Measurements from ENCODE around the gene MOV10L1.
A peak's percentile ranks its signal among the peaks of the same experiment; 100 is the strongest.

Gene MOV10L1

GRCh38 chr22:50089682-50090411 is at the start of gene MOV10L1:
Gene MOV10L1 (plus strand): TSS chr22:50090006. CDS start chr22:50090089, 83 bp downstream.
- DNase-seq (ENCODE audit: low read depth in 2 of 2): peak in 1 of 2 donors; percentile 22

GRCh38 chr22:50040717-50041116 is 49.1 kb upstream of the MOV10L1 start:
- DNase-seq (ENCODE audit: low read depth in 2 of 2): no peak

- DNase-seq (ENCODE audit: low read depth in 2 of 2): no peak
Measured at GRCh38 chr22:50041361-50042065, 48.3 kb upstream of the MOV10L1 start.

GRCh38 chr22:50044485-50045118 is 45.2 kb upstream of the MOV10L1 start:
- no peak for DNase-seq (ENCODE audit: low read depth in 2 of 2)

GRCh38 chr22:50045211-50046018 is 44.4 kb upstream of the MOV10L1 start:
- no peak for DNase-seq (ENCODE audit: low read depth in 2 of 2)

- DNase-seq (ENCODE audit: low read depth in 2 of 2): no peak
Measured at GRCh38 chr22:50046019-50046415, 43.8 kb upstream of the MOV10L1 start.

- no peak for DNase-seq (ENCODE audit: low read depth in 2 of 2)
Measured at GRCh38 chr22:50046481-50047245, 43.1 kb upstream of the MOV10L1 start.

GRCh38 chr22:50047346-50047745 is 42.5 kb upstream of the MOV10L1 start:
- no peak for DNase-seq (ENCODE audit: low read depth in 2 of 2)

GRCh38 chr22:50048061-50048765 is 41.6 kb upstream of the MOV10L1 start:
- no peak for DNase-seq (ENCODE audit: low read depth in 2 of 2)

- DNase-seq (ENCODE audit: low read depth in 2 of 2): no peak
Measured at GRCh38 chr22:50048836-50049235, 41.0 kb upstream of the MOV10L1 start.

- no peak for DNase-seq (ENCODE audit: low read depth in 2 of 2)
Measured at GRCh38 chr22:50049299-50050195, 40.3 kb upstream of the MOV10L1 start.

GRCh38 chr22:50051930-50052329 is 37.9 kb upstream of the MOV10L1 start:
- no peak for DNase-seq (ENCODE audit: low read depth in 2 of 2)

GRCh38 chr22:50053861-50054260 is 35.9 kb upstream of the MOV10L1 start:
- no peak for DNase-seq (ENCODE audit: low read depth in 2 of 2)

- DNase-seq (ENCODE audit: low read depth in 2 of 2): no peak
Measured at GRCh38 chr22:50056214-50056972, 33.4 kb upstream of the MOV10L1 start.

- DNase-seq (ENCODE audit: low read depth in 2 of 2): no peak
Measured at GRCh38 chr22:50057278-50058060, 32.3 kb upstream of the MOV10L1 start.

GRCh38 chr22:50058061-50058905 is 31.5 kb upstream of the MOV10L1 start, which contains the start of gene TTLL8:
Gene TTLL8 (minus strand): TSS chr22:50058298.
- DNase-seq (ENCODE audit: low read depth in 2 of 2): no peak

Measured in stimulated activated CD4-positive, alpha-beta T cell treated with anti-CD3 and anti-CD28 coated beads, Interleukin-4, amount 100 ng/mL, for 48 hours (primary cell).